Mesenchymal stem cell (in vitro differentiated cells and primary cell): Measurements from ENCODE around the gene TBCC.

Experiments
- DNase-seq: peaks from one replicate; pipeline ENCODE4 v3.0.0-alpha.2; 2013
- H2AFZ ChIP-seq: one replicate; pipeline ENCODE4 v1.6.1; 2013; ENCODE audit warnings: low read depth, mild to moderate bottlenecking, control low read depth, inconsistent platforms, low read length, moderate library complexity
- H2AK5ac ChIP-seq: 2 replicates; pipeline ENCODE4 v1.6.1; 2013; ENCODE audit warnings: low read length, moderate library complexity, mild to moderate bottlenecking, inconsistent platforms; ENCODE audit not compliant: severe bottlenecking
- H2BK120ac ChIP-seq: one replicate; pipeline ENCODE4 v1.6.1; 2013; ENCODE audit warnings: low read depth, mild to moderate bottlenecking, inconsistent platforms, low read length, moderate library complexity
- H2BK12ac ChIP-seq, 2 experiments: one replicate each; pipeline ENCODE4 v1.6.1; 2013; ENCODE audit warnings: inconsistent platforms in 2 of 2, low read length in 2 of 2, mild to moderate bottlenecking in 2 of 2, moderate library complexity in 2 of 2, control low read depth in 1 of 2
- H2BK15ac ChIP-seq: one replicate; pipeline ENCODE4 v1.6.1; 2013; ENCODE audit warnings: mild to moderate bottlenecking, low read depth, inconsistent platforms; ENCODE audit not compliant: poor library complexity, severe bottlenecking
- H2BK5ac ChIP-seq: 2 replicates; pipeline ENCODE4 v1.6.1; 2013; ENCODE audit warnings: low read depth, mild to moderate bottlenecking, low read length, control low read depth, inconsistent platforms; ENCODE audit not compliant: poor library complexity, severe bottlenecking
- H3K14ac ChIP-seq, 2 experiments: one replicate each; pipeline ENCODE4 v1.6.1; 2013; ENCODE audit warnings: inconsistent platforms in 2 of 2, low read length in 2 of 2, control low read depth in 1 of 2, mild to moderate bottlenecking in 1 of 2, moderate library complexity in 1 of 2
- H3K18ac ChIP-seq, 2 experiments: one replicate each; pipeline ENCODE4 v1.6.1; 2013; ENCODE audit warnings: inconsistent platforms in 2 of 2, low read length in 2 of 2, control low read depth in 1 of 2, low read depth in 1 of 2, mild to moderate bottlenecking in 1 of 2
- H3K23ac ChIP-seq, 2 experiments: one replicate each; pipeline ENCODE4 v1.6.1; 2013; ENCODE audit warnings: inconsistent platforms in 2 of 2, low read length in 2 of 2, mild to moderate bottlenecking in 2 of 2, moderate library complexity in 2 of 2, control low read depth in 1 of 2
- H3K27ac ChIP-seq: 2 replicates; pipeline ENCODE4 v1.5.1; 2013; ENCODE audit warnings: mild to moderate bottlenecking, moderate library complexity, low read length, control low read depth, inconsistent platforms; ENCODE audit not compliant: poor library complexity, severe bottlenecking
- H3K27me3 ChIP-seq, 2 experiments: 2 replicates each; pipeline versions ENCODE4 v1.6.1 to v1.7.0; 2013; ENCODE audit warnings: low read length in 2 of 2, mild to moderate bottlenecking in 2 of 2, moderate library complexity in 2 of 2, control low read depth in 1 of 2, inconsistent platforms in 1 of 2; ENCODE audit not compliant: control insufficient read depth in 1 of 2, insufficient read depth in 1 of 2
- H3K36me3 ChIP-seq, 2 experiments: 2 replicates each; pipeline versions ENCODE4 v1.6.1 to v1.7.0; 2013; ENCODE audit warnings: low read length in 2 of 2, control low read depth in 1 of 2, inconsistent platforms in 1 of 2, low read depth in 1 of 2, mild to moderate bottlenecking in 1 of 2; ENCODE audit not compliant: insufficient read depth in 2 of 2, control insufficient read depth in 1 of 2
- H3K4ac ChIP-seq, 2 experiments: one replicate each; pipeline ENCODE4 v1.6.1; 2013; ENCODE audit warnings: inconsistent platforms in 2 of 2, low read length in 2 of 2, mild to moderate bottlenecking in 2 of 2, moderate library complexity in 2 of 2, control low read depth in 1 of 2, low read depth in 1 of 2
- H3K4me1 ChIP-seq: 2 replicates; pipeline ENCODE4 v1.6.1; 2013; ENCODE audit warnings: low read depth, low read length, control low read depth; ENCODE audit not compliant: control insufficient read depth, insufficient read depth
- H3K4me2 ChIP-seq: 2 replicates; pipeline ENCODE4 v1.6.1; 2013; ENCODE audit warnings: low read length, mild to moderate bottlenecking, inconsistent platforms; ENCODE audit not compliant: poor library complexity, severe bottlenecking
- H3K4me3 ChIP-seq, 2 experiments: 2 replicates each; pipeline versions ENCODE4 v1.5.1 to v1.7.0; 2013; ENCODE audit warnings: low read length in 2 of 2, mild to moderate bottlenecking in 2 of 2, control low read depth in 1 of 2, low read depth in 1 of 2; ENCODE audit not compliant: insufficient read depth in 1 of 2
- H3K79me1 ChIP-seq: replicated peaks from 2 replicates; pipeline ENCODE4 v1.6.1; 2013; ENCODE audit warnings: mild to moderate bottlenecking, control low read depth, low read length, inconsistent platforms; ENCODE audit not compliant: poor library complexity, severe bottlenecking
- H3K9ac ChIP-seq: 2 replicates; pipeline ENCODE4 v1.7.0; 2013; ENCODE audit warnings: mild to moderate bottlenecking, low read length, moderate library complexity
- H3K9me3 ChIP-seq: 2 replicates; pipeline ENCODE4 v1.7.0; 2013; ENCODE audit warnings: mild to moderate bottlenecking, low read length; ENCODE audit not compliant: control insufficient read depth
- H4K8ac ChIP-seq: one replicate; pipeline ENCODE4 v1.6.1; 2013; ENCODE audit warnings: inconsistent platforms, mild to moderate bottlenecking, low read length, moderate library complexity
- H4K91ac ChIP-seq: one replicate; pipeline ENCODE4 v1.6.1; 2013; ENCODE audit warnings: mild to moderate bottlenecking, low read length, inconsistent platforms
- WGBS: methylation state at CpG from one replicate; pipeline ENCODE4 v1.1.7; 2013; ENCODE audit warnings: mixed read lengths; 5-methylcytosine and 5-hydroxymethylcytosine counted together

Gene TBCC

GRCh38 chr6:42756722-42757121, 10.8 kb upstream of the TBCC start:
- Histone ChIP-seq H2BK15ac (no peak overlapping the region), H2AFZ (no peak overlapping the region), H3K14ac (no peak overlapping the region), H3K18ac (no peak overlapping the region), H3K36me3 (peaks cover 2 to 6% of the 10 kb centered on the region in 2 experiments), H4K91ac (no peak overlapping the region), H3K27me3 (no peaks in the 10 kb centered on the region), H3K4me1 (no peaks in the 10 kb centered on the region), H2BK12ac (no peak overlapping the region), H3K9ac (no peak overlapping the region), H2BK5ac (no peak overlapping the region), H3K4me3 (no peak overlapping the region), H3K27ac (no peak overlapping the region), H2AK5ac (no peak overlapping the region), H3K4me2 (no peak overlapping the region), H3K9me3 (no peaks in the 10 kb centered on the region), H4K8ac (no peak overlapping the region), H3K79me1 (peaks cover 8% of the 10 kb centered on the region), H3K4ac (no peak overlapping the region), H3K23ac (no peak overlapping the region), H2BK120ac (no peak overlapping the region)
- no peak for DNase-seq
- WGBS, result no CpG with 5 or more reads among the region's 7 CpGs

GRCh38 chr6:42754759-42755158, 8.9 kb upstream of the TBCC start:
- WGBS, result 93% methylated on average over 4 of the region's 5 CpGs
- Histone ChIP-seq H3K9me3 (no peaks in the 10 kb centered on the region), H3K14ac (no peak overlapping the region), H3K18ac (no peak overlapping the region), H2BK5ac (no peak overlapping the region), H3K9ac (no peak overlapping the region), H3K4me3 (no peak overlapping the region), H3K79me1 (peaks cover 14% of the 10 kb centered on the region), H4K8ac (no peak overlapping the region), H3K36me3 (peaks cover 1 to 5% of the 10 kb centered on the region in 2 experiments), H2AFZ (no peak overlapping the region), H3K23ac (no peak overlapping the region), H3K27ac (no peak overlapping the region), H2BK12ac (no peak overlapping the region), H2AK5ac (no peak overlapping the region), H3K4me2 (no peak overlapping the region), H4K91ac (no peak overlapping the region), H2BK15ac (no peak overlapping the region), H3K4ac (no peak overlapping the region), H3K4me1 (no peaks in the 10 kb centered on the region), H2BK120ac (no peak overlapping the region), H3K27me3 (no peaks in the 10 kb centered on the region)
- no peak for DNase-seq

DNA sequence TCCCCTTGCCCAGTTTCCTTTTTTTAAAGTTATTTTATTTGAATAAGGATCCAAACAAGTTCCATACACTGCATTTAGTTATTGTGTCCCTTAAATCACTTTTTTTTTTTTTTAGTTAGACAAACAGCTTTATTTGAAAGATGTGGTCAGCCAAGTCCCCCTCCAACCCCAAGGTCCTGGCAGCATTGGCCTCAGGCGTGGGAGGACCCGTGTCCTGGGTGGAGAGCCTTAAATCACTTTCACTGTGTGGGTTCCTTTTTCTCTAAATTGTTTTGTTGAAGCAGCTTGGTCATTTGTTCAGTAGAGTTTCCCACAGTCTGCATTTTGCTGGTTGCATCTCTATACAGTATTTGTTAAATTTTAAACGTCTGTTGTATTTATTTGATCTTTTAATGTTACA, 5.2 kb upstream of the TBCC start:
- Histone ChIP-seq H3K36me3 (no peaks in the 10 kb centered on the region), H2BK12ac (no peak overlapping the region), H3K9me3 (no peaks in the 10 kb centered on the region), H3K4ac (no peak overlapping the region), H2BK5ac (no peak overlapping the region), H3K79me1 (peaks cover 15% of the 10 kb centered on the region), H3K18ac (no peak overlapping the region), H3K9ac (no peak overlapping the region), H4K8ac (no peak overlapping the region), H2AK5ac (no peak overlapping the region), H4K91ac (no peak overlapping the region), H3K4me3 (no peak overlapping the region), H3K27ac (no peak overlapping the region), H3K27me3 (no peaks in the 10 kb centered on the region), H3K4me2 (no peak overlapping the region), H3K4me1 (peaks cover 3% of the 10 kb centered on the region), H2BK120ac (no peak overlapping the region), H2BK15ac (no peak overlapping the region), H3K23ac (no peak overlapping the region), H3K14ac (no peak overlapping the region), H2AFZ (no peak overlapping the region)
- WGBS, result 78% methylated on average over 3 of the region's 3 CpGs
- DNase-seq, result no peak

DNA sequence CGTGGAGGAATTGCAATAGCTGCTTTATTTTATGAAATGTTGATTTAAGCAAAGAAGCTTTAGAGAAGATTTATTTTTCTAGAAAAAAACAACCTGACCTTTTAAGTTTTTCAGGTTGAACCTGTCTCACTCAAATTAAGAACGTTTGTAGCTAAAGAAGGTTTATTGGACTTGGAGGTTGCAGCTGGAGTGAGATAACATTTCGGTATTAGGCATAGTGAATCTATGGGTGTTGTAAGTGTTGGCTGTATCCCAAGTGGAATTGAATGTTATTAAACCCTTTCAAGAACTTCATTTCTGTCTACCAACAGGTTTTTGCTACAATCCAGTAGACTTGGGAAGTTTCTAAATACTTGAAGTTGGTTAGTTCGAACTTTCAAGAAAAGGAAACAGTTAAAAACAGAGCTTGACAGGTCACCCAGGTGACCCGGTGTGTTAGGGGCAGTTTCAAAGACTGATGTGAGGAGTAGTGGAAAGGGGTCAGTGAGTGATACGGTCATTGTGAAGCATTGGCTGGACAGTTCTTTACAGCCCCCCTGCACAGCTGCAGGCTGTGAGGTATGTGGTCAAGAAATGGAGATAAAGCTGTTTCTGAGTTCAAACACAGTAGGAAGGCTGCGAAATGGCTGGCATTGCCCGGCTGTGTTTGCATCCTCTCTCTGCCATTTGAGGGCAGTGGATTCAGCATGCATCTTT, 2.4 kb upstream of the TBCC start:
- H3K79me1 ChIP-seq, result peaks cover 14% of the 10 kb centered on the region
- no peaks in the 10 kb centered on the region for H3K9me3 ChIP-seq
- no peaks in the 10 kb centered on the region for H3K27me3 ChIP-seq

More for the DNA sequence above, 2.4 kb upstream of the TBCC start:
- WGBS, result 75% methylated on average over 6 of the region's 8 CpGs
- Histone ChIP-seq H2BK15ac (no peak overlapping the region), H3K9ac (peak overlapping the region; percentile 100), H3K18ac (no peak overlapping the region), H3K23ac (no peak overlapping the region), H3K14ac (peak overlapping the region in 1 of 2 experiments; percentile 26), H4K91ac (no peak overlapping the region), H3K4me3 (peak overlapping the region in 1 of 2 experiments; percentile 92), H2AFZ (no peak overlapping the region), H3K4ac (no peak overlapping the region), H2AK5ac (no peak overlapping the region), H3K27ac (no peak overlapping the region), H3K4me2 (no peak overlapping the region), H2BK12ac (no peak overlapping the region), H2BK5ac (no peak overlapping the region), H4K8ac (no peak overlapping the region), H3K36me3 (peaks cover 3 to 10% of the 10 kb centered on the region in 2 experiments), H2BK120ac (no peak overlapping the region), H3K4me1 (peaks cover 12% of the 10 kb centered on the region)
- DNase-seq, result no peak
